GM19239 (cell line): ENCODE measurements around the gene NAIF1.
"Not testable (repeated sequence)": the region's sequence is repeated elsewhere in the genome, so short reads cannot be mapped to it uniquely, and the experiment has no call there.

Experiments used
- DNase-seq: peaks from one replicate; pipeline ENCODE4 v3.0.0; 2011; ENCODE audit warnings: low spot score; ENCODE audit not compliant: insufficient read length
- FAIRE-seq: peaks from 2 replicates; lab custom pipeline; 2011; peaks lifted over from hg19 to GRCh38; lab: Jason Lieb, UNC

The NAIF1 gene

GRCh38 chr9:128040783-128041182 is 26.3 kb downstream of the NAIF1 start:
- not testable (repeated sequence) for DNase-seq, FAIRE-seq

GRCh38 chr9:128036522-128036921 is 30.6 kb downstream of the NAIF1 start:
- not testable (repeated sequence) for DNase-seq, FAIRE-seq

- DNase-seq, result no peak
- FAIRE-seq, result peak; percentile 93
Measured at GRCh38 chr9:128034821-128035652, 32.1 kb downstream of the NAIF1 start.

- no peak for FAIRE-seq
Measured at GRCh38 chr9:128033609-128034008, 33.5 kb downstream of the NAIF1 start.

GRCh38 chr9:128027705-128028104 is 39.4 kb downstream of the NAIF1 start:
- DNase-seq, result no peak
- no peak for FAIRE-seq

More at GRCh38 chr9:128033609-128034008, 33.5 kb downstream of the NAIF1 start:
- DNase-seq, result no peak

- FAIRE-seq (no peak), DNase-seq (no peak)
Measured at GRCh38 chr9:128026773-128027541, 40.2 kb downstream of the NAIF1 start.

- peak; percentile 39 for DNase-seq
Measured at GRCh38 chr9:128026255-128026772, 40.8 kb downstream of the NAIF1 start.

GRCh38 chr9:128025736-128026135 is 41.4 kb downstream of the NAIF1 start:
- DNase-seq (no peak), FAIRE-seq (no peak)

More at GRCh38 chr9:128026255-128026772, 40.8 kb downstream of the NAIF1 start:
- FAIRE-seq, result peak; percentile 54

- no peak for DNase-seq
- no peak for FAIRE-seq
Measured at GRCh38 chr9:128024761-128025308, 42.3 kb downstream of the NAIF1 start.

- not testable (repeated sequence) for FAIRE-seq, DNase-seq
Measured at GRCh38 chr9:128023671-128024070, 43.4 kb downstream of the NAIF1 start.

- FAIRE-seq (no peak), DNase-seq (no peak)
Measured at GRCh38 chr9:128022886-128023285, 44.2 kb downstream of the NAIF1 start.

- DNase-seq (no peak), FAIRE-seq (no peak)
Measured at GRCh38 chr9:128021098-128021497, 46.0 kb downstream of the NAIF1 start.

GRCh38 chr9:128020692-128021091 is 46.4 kb downstream of the NAIF1 start:
- FAIRE-seq (no peak), DNase-seq (no peak)

GRCh38 chr9:128015696-128016095 is 51.4 kb downstream of the NAIF1 start:
- DNase-seq, result no peak
- no peak for FAIRE-seq
